ELR (cell line): Measurements from ENCODE around the gene IRF2BP2.

ENCODE experiments used
- DNase-seq: peaks from one replicate; pipeline ENCODE4 v3.0.0-alpha.2; 2015; ENCODE audit warnings: low read depth

Gene IRF2BP2

DNA sequence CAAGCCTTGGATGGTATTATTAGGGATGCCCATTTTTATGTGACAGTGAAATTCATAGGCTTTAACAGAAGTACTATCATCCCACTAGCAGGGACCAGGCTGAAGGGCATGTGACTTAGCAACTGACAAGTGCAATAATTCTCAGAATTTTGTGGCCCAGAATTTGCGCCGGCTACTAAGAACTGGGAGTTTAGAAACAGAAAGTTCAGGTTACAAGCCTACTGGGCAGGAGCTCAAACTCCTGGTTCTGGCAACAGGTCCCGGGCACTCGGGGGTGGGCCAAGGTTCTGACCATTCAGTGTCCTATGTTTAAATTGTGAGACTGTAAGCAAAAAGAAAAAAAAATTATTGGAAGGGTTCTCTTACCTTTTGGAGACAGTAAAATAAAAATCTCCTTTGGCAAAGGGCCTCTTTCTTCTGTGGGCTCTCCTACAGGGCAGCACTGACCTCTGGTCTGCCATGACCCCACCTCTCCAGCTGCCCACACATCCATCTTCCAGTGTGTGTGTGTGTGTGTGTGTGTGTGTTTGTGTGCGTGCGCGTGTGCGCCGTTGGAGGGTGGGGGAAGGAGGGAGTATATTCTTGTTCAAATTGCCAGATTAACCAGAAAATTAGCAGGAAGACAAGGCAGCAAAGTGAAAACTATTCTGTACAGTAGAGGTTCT lies 26.1 kb downstream of the IRF2BP2 start:
- no peak for DNase-seq

DNA sequence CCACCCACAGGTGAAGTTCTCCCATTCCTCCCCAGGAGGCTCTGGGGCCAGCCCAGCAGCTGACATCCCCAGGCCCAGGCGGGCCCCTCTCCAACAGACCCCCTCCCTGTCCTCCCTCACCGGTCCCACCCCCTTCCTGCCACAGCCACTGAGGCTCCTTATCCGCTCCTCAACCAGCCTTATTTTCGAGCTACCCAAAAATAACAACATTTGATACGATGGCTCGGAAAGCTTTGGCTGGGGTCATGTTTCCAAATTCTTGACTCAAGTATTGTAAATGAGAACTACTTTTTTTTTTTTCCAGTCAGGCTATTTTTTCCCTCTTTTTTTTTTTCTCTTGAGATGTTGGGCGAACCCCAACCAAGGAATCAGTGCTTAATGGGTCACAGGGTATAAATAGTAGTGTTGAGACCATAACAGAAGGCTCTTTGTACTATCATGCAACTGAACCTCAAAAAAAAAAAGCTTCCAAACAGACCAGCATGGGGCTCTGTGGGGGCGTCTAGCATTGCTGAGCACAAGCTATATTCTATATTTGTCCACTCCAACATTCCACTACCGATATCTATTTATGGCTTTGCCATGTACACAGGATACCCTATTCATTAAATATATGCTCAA lies 27.2 kb downstream of the IRF2BP2 start:
- DNase-seq: no peak

DNA sequence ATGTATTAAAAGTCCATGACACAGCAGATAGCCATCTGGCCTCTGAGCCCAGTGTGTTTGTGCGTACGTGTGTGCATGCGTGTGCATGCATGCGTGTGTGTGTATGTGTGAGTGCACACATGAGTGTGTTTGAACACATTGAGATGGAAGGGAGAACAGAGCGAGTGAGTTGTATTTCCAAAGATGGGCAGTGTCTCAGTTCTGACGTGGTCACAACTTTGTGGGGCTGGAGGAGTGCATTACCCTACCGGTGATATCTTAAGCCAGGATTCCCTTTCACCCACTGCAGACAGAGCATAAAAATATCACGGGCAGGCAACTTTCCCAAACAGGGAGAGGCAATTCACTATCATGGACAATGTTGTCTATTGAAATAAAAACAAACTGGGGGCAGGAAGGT lies 27.8 kb downstream of the IRF2BP2 start:
- DNase-seq: no peak

DNA sequence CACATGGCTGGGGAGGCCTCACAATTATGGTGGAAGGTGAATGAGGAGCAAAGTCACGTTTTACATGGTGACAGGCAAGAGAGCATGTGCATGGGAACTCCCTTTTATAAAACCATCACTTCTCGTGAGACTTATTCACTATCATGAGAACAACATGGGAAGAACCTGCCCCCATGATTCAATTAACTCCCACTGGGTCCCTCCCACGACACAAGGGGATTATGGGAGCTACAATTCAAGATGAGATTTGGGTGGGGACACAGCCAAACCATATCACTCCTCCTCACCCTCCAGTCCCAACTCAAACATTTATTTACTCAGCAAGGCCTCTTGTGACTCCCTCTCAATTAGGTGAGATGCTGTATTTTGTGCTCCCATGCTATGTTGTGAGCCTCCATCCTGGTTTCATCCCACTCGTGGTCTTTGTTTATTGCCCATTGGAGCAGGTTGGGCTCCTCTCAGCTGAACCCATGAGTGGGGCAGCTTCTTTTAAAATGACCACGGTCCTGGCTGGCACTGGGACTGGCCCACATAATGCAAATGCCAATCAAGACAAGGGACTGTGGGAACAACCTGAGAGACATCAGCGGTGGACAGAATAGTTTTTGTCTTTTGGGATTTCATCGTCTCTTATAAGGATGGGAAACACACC lies 28.8 kb downstream of the IRF2BP2 start:
- no peak for DNase-seq

DNA sequence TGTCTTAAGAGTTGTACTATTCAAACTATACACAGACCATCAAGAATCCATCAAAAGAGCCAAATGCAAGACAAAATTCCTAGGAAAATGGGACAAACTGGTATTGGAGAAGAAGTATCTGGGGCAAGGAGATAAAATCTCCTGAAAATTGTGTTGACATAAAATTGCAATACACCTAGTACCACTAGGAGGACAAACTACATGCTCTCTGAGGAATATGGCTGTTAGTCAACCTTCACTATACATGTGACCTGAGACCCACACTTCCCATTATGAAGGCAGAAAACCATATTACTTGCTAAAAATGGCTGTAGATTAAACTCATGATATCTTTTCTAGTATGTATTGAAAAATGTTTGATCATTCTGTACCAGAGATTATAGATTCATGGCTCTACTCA lies 30.0 kb downstream of the IRF2BP2 start:
- peak; percentile 57 for DNase-seq

DNA sequence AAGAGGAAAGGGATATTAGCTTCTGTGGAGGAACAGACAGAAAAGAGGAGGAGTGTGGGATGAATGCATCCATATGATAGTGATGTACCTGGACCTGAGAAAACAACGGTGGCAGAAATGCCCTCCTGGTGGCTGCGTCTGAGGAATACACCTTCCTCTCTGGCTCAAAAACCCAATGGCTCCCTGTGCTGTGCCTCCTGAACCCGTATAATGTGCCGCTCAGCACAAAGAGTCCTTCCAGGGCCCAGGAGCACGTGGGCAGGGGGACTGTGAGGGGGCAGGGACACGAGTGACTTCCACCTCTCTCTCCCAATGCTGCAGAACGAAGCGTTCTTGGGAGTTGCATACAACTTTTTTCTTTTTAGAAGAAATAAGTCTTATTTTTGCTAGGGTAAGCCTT lies 31.2 kb downstream of the IRF2BP2 start:
- DNase-seq: no peak

DNA sequence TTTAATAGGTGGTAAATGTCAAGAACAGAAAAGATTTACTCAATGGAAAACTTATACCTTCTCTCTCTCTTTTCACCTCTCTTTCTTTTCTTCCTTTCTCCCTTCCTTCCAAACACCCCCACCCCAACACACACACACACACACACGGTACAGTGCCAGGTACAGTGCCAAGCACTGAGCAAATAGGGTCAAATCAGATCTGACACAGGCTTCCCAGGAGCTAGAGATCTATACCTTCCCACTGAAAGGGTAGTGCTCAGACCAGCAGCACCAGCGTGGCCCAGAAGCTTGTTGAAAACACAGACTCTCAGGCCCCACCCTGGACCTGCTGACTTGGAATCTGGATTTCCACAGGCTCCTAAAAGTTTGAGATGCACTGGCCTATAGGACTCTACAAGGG lies 31.9 kb downstream of the IRF2BP2 start:
- DNase-seq: no peak

DNA sequence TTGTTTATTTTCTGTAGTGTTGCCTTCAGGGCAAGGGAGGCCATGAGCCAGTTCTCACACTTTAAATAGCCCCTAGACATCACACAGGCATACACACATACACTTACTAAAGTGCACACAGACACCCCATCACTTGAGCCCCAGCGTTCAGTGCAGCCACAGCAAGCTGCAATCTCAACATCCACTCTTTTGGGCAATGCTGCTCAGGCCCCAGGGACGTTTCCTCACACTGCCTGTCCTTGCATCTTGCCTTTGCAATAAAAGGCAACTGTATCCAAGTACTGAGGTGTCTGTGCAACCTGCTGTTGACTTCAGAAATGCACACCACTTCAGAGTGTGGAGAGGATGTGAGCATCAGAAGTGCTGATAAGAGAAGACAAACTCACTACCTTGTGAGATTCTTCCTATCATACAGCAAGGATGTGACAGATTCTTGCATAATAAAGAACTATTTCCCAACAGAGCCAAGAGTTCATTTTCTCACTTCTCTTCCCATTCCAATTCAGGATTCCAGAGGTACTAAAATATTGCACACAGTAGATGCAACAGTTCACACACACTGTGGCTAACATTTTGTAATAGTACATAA lies 36.2 kb downstream of the IRF2BP2 start:
- DNase-seq: no peak

DNA sequence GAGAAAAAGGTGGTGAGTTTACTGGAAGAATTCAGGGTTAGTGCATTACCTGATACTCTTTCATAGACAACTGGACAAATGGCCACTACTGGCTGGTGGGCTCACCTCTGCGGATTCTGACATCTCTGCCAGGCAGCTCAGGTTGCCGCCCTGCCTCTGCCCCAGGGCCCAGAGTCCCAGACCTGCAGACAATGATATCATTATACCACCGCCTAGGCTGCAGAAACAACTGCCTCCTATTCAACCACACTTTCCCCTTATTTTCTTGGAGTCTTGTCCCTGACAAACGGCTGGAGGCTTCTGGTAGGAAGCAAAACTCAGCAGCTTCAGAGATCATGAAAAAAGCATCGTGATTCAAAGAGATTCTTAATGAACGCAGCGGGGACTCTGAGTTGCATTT lies 37.0 kb downstream of the IRF2BP2 start:
- no peak for DNase-seq

DNA sequence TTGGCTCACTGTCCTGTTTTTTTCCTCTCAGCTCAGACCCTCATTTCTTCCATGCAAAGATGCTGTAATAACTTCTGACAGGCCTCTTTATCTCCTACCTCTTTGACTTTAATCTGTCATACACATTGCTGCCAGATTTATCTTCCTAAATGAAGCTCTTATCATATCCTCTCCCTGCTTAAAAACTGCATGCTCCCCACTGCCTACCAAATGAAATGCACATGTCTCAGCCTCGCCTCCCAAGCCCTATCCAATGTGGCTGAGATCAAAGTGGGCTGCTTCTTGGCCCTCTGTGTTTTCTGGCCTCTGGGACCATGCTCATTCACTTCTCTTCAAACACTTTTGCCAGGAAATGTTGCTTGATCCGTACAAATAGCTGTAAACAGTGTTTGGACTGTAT lies 38.3 kb downstream of the IRF2BP2 start:
- DNase-seq: no peak

DNA sequence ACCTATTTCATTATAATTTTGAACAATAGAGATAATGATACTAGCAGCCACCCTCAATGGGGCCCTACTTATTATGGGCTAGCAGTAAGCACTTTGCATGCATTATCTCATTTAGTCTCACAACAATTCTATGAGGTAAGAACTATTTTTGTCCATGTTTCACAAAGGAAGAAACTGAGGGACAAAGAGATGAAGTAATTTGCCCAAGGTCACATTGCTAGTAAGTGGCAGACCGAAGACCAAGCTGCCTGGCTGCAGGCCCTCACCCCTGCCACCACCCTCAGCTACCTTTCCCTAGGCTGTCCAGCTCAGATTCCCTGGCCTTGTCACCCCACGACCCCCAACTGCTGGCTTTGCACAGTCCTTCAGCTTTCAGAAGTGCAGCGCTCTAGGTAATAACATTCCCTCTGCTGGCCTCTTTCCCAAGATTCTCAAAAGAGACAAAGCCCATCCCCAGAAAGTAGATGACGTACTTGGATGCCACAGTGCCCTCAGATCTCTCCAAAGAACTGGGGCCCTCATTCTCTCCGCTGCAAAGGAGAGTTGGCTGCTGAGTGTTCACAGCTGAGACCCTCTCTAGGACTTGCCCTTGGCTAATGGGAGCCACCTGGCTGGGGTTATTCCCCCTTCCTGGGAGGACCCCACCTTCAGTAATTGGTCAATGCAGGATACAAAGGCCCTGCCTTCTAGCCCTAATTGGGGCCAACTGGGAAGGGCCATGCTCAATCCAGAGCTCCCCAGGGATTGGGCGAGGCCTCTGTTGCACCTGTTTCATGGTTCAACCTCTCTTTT lies 39.5 kb downstream of the IRF2BP2 start:
- DNase-seq: no peak

DNA sequence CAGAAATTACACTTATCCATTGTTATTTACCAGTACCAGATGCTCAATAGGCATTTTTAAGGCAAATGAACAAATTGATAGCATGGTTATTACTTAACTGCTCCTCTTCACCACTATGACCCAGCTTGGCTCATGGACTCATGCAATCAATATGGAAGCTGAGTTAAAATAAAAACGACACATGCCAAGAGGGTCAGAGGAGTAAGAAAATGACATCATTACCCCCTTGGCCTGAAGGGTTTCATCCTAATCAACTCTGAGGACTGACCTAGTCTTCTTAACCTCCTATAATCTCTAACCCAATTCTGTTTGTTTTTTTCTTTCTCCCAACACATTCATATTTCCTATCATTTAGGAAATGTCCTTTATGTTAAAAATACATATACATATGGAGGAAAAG lies 41.6 kb downstream of the IRF2BP2 start:
- DNase-seq: no peak

DNA sequence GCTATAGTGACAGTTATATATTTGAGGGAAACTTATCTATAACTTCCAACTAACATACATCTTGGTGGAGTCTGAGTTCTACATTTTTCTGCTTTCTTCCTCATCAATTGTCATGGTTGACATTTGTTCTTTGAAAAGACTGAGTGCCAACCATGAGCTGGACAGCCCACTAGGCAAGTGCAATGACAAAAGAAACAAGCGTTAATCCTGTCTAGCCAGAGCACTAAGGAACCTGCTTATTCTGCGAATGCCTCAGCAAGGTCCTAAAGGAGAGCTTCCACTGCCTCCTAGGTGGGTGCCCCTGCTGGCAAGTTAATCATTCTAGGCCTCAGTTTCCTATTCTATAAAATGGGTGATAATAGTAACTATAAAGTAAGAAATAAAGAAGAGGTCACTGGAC lies 44.8 kb downstream of the IRF2BP2 start:
- no peak for DNase-seq

DNA sequence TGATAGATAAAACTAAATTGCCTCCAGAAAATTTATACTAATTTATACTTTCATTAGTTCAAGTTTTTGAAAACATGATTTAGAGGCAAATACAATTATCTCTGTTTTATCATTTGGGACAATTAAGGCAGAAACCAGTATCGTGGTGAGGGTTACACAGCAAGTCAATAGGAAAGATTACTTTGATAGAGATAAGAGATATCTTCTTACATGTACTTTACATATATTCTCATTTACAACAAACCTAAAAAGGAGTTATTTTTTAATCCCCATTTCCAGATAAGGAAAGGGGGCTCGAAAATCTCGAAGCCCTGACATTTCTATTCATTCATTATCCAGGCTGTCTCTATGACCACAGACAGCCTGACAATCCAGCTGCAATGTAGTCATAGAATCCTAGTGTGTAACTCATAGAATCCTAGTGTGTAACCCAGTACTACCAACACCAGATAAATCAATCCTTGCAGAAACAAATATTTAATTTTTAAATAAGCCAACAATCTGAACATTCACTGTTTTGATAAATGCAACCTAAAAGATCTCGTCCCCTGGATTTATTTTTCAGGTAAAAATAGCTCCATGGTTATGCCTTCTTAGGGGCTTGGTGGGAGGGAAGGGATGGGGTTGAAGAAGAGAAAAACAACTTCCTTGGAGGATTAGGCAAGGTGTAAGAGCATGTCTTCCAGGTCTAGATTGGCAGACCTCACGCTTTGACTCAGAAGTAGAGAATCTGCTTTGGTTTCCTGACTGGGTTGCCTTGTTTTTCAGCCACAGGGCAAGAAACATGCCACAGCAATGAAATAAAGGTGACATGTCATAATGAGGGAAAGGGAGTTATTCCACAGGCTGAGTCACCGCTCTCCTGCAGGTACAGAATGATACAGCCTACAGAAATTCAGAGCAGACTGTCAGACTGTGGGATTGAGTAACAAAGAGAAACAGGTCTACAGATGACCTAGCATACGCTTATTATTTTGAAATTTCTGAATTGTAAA lies 45.6 kb downstream of the IRF2BP2 start:
- DNase-seq: peak; percentile 94

DNA sequence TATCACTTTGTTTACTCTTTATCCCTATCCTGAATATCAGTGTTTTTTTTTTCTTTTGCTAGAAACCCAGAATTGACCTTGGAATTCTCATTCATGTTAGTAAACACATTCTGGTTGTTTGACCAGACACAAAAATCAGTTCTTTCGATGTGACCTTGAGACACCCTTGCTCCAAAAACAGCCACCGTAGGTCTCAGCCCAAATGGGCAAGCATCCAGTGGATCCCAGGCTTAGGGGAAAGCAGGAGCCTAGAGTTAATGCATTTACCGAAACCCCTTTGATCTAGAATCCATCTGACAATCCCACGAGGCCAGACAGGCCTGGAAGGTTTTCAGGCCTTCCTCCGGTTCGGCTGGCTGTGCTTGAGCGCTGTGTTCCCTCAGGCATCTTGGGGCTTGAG lies 47.6 kb downstream of the IRF2BP2 start:
- no peak for DNase-seq

DNA sequence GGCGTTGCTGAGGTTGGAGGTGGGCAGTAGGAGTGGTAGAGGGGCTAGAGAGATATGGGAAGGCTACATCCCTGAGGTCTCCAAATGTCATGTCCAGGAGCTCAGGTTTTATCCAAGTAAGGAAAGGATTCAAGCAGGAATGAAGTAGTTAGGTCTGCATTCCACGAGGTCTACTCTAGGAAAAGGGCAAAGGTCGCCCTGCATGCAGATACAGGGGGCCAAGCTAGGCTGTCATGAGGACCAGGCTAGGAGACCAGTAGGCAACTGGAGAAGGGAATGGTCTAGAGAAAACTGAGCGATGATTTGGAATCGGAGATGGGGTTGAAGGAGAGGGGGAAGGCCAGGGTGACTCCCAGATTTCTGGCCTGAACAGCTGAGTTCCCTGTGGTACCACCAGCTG lies 48.7 kb downstream of the IRF2BP2 start:
- DNase-seq: no peak

DNA sequence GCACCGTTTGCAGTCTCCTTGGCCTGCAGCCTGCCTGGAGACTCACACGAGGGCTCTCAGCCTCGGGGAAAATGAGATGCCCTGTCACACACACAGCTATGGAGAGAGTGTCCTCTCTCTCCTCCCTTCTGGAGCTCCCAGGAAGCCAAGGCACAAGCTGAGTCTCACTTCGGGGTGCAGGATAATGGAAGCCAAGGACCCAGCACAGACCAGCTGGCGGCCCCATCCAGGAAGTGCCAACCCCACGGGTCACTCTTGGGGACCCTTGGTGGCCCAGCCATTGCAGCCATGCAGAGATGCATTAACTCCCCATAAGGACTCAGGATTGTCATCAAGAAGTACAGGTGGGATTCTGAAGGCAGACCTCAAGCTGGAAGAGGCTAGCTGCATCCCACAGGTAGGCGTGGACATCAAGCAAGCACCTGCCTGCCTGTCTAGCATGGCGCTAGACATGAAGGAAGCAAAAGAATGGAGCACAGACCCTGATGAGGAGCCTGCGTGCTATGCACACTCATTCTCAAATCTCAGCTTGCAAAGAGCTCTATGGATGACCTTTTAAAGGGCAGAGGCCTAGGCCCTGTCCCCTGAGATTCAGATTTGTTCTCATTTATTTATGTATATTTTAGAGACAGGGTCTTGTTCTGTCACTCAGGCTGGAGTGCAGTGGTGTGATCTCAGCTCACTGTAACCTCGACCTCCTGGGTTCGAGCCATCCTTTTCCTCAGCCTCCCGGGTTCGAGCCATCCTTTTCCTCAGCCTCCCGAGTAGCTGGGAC lies 49.9 kb downstream of the IRF2BP2 start:
- DNase-seq: no peak

DNA sequence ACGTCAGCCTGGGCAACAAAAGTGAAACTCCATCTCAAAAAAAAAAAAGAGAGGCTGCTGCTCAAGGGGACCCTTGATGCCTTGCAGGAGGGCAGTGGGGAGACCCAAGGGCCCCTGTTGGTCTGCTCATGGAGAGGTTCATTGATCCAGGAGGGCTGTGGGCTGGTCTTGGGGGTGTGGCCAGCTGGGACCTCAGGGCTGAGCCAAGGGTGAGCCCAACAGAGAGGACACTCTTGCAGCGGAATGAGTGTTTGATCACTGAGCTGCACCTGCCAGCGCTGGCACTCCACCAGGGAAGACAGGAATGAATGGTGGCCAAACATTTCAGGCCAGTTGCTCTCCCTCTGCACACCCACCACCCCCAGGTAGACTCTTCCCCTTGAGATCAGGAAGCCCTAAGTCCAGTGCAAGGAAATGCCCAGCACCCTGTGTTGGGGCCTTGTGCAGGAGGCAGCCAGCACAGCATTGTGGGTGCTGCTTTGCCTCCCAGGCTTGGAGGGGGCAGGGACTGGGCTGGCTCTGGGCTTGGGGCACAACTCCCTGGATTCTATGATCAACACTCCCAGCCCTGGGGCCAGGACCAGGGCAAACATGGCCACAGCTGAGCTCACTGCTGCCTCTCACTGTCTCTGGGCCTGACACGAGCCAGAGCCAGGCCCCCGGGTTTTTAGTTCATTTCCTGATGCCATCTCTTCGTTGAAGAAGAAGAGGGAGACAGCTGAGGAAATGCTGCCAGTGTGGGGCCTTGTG lies 50.7 kb downstream of the IRF2BP2 start:
- no peak for DNase-seq

DNA sequence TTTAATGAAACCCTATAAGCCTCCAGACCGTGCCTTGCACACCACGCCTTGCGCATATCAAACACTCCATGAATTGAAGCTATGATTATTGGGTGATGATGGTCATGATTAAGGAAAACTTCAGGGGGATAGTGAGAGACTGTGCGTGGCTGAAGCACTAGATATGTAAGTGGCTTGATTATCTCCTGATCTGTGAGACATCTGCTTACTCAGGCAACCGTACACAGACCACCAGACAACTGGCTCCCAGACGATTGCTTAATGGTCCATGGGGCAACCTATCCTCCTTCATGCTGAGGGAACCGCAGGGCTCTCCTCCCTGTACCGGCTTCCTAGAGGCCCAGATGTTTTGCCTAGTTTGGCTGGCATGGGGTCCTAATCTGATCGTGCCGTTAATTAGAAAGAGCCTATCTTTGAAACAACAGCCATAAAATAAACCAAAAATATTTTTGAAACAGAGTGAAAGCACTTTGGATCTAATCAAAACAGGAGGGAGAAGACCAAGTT lies 51.6 kb downstream of the IRF2BP2 start:
- DNase-seq: peak; percentile 12
